Omental fat pad (tissue), 4 donors: ENCODE results near the gene DOCK9. TPM values are rescaled to one million over a fixed set of nuclear protein-coding genes. Genes with fewer than 3 reads are reported as not detected.

Experiments used
- ATAC-seq: fragments of 150-250 bp; one replicate; pipeline ENCODE4 v1.9.1; 2016; ENCODE audit warnings: mild to moderate bottlenecking, moderate library complexity; ENCODE audit not compliant: low FRiP score
- DNase-seq: peaks from one replicate; pipeline ENCODE4 v3.0.0-alpha.2; 2019; ENCODE audit warnings: low spot score
- CTCF ChIP-seq, 3 donors: fragments of 450-650 bp; IDR thresholded peaks; one replicate each; pipeline ENCODE4 v1.5.1; 2016 to 2017; ENCODE audit warnings: antibody characterized with exemption in 3 of 3, mild to moderate bottlenecking in 3 of 3, moderate library complexity in 2 of 3
- total RNA-seq, 4 donors: library from RNA; depleted of rRNA; stranded (reverse); fragments of >200 nt; gene quantifications; one replicate each; pipeline ENCODE4 v1.1.0, GENCODE V29; 2016

Gene DOCK9
- total RNA-seq, 4 donors from 2014 or later = 94.4 to 364 (median 145) TPM

DNA sequence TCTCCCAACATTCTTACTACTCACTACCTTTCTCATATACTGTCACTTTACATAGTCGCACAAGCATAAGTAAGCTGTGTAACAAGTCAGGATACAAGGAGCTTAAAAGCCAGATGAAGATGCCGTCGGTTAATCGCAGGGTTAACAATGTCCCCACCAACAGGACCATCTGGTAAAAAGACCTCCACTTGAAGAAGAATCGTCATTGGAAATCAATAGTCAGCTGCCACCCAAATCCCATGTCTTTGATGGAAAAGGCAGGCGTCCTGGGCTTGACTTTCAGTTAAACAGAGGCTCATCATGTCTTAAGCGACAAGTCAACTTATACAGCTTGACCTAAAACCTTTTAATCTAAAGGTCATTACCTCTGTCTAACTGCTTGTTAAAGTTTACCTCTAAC, 27.2 kb downstream of the DOCK9 start:
- no peak for TF ChIP-seq CTCF (IDR thresholded peaks at IDR 0.05)
- ATAC-seq (no peak), DNase-seq (no peak)

DNA sequence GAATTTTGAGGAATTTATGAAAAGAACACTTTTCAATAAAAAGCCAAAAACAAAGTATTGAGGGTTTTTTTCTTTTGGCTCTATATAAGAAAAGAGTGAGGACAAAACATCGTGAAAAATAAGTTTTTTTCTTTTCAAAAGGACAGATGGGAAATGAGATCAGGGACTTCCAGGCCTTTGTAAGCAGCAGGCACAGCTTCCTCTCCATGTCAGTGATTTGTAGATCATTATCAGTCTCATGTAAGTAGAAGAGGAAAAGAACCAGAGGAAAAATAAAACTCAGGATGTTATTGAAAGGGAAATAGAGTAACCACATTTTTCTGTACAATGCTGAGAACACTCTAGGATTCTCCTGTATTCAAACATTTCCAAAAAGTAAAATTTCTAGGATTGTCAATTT, 29.9 kb downstream of the DOCK9 start:
- ATAC-seq (no peak), DNase-seq (no peak)
- no peak for TF ChIP-seq CTCF (IDR thresholded peaks at IDR 0.05)

GRCh38 chr13:98945863-98946605, 31.8 kb downstream of the DOCK9 start:
- TF ChIP-seq CTCF (IDR thresholded peaks at IDR 0.05) = no peak
- DNase-seq (no peak), ATAC-seq (no peak)

GRCh38 chr13:98944336-98944735, 33.5 kb downstream of the DOCK9 start:
- no peak for TF ChIP-seq CTCF (IDR thresholded peaks at IDR 0.05)
- no peak for DNase-seq
- ATAC-seq = no peak

- DNase-seq (no peak), ATAC-seq (no peak)
- no peak for TF ChIP-seq CTCF (IDR thresholded peaks at IDR 0.05)
Measured at GRCh38 chr13:98942997-98943396, 34.9 kb downstream of the DOCK9 start.

GRCh38 chr13:98942485-98942884, 35.4 kb downstream of the DOCK9 start:
- ATAC-seq (no peak), DNase-seq (no peak)
- no peak for TF ChIP-seq CTCF (IDR thresholded peaks at IDR 0.05)

DNA sequence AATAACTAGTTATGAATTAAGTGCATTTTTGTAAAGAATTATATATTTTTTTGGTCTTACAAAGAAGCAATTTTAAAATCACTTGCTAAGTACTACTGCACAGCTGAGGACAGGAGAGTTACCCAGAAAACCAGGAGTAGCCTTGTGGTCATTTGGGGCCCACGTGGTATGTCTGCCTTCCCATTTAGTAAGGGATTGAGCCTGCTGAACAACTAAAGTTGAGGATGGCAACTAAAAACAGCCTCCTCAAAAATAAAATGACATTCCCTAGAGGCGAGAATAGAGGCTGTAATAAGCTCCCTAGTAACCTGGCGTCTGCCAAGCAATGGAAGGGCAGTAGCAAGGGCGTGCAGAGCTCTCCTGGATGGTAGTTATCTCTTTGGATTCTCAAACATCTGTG, 36.3 kb downstream of the DOCK9 start:
- TF ChIP-seq CTCF (IDR thresholded peaks at IDR 0.05) = no peak
- ATAC-seq (no peak), DNase-seq (no peak)
